ENCODE measurements around the gene NDUFAF4.

Gene NDUFAF4
- total RNA-seq: 7.8 to 20.1 (median 12.4) reads per million in 4 donors

DNA sequence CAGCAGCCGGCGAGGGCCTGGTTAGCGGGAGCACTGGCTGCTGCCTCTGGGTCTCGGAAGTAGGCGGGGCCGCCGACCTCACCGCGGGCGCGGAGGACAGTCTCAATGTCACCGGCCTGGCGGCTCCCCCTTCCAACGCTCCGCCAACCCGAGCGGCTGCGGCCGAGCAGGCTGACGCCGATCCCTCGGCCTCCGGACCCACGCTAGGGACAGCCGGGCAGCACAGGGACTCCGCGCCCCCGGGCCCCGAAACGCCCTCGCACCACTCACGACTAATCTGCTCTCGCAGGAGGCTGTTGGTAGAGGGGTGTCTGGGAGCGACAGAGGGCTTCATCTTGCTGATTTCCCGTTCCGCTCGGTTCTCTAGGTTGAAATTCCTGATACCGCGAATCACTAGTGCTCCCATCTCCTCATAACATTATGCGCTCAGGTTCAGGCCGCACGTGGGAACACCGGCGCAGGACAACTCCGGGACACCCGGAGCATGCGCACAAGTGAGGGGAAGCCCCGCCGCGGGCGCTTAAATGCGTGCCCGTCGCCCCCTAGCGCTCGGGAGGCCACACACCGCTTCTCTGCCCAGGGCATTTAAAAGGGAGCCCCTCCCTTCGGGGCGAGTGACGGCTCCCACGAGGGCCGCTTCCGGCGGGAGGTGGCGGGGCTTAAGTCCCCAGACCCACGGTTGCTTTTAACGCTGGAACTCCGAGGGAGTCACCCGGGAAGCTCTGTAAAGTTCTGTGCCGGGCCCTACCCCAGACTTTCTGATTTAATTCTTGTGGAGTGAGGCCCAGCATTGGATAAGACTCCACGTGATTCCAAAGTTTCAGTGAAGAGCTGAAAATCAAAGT, at the start of gene NDUFAF4:
Gene NDUFAF4 (minus strand): TSS at position 496 of the 845 bp plus-strand sequence. CDS start 90 bp downstream, at position 406.
- DNase-seq: peak; percentile 92 to 94 (median 93)

DNA sequence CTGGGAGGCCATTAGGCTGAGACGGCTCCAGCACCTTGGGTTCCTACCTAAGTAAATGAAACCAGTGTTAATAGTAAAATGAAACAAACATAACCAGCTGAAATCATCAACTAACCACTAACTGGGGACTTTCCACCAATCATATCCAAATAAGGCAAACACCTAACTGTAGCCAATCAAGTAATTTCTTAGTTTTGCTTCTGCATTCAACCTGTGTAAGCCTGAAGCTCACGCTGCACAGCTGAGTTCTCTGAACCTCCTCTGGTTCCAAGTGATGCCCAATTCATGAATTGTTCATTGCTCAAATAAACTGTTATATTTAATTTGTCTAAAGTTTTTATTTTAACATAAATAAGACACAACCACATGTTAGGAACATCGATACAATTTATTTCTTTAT, 49.4 kb upstream of the NDUFAF4 start:
- peak in 1 of 5 donors; percentile 72 for DNase-seq

DNA sequence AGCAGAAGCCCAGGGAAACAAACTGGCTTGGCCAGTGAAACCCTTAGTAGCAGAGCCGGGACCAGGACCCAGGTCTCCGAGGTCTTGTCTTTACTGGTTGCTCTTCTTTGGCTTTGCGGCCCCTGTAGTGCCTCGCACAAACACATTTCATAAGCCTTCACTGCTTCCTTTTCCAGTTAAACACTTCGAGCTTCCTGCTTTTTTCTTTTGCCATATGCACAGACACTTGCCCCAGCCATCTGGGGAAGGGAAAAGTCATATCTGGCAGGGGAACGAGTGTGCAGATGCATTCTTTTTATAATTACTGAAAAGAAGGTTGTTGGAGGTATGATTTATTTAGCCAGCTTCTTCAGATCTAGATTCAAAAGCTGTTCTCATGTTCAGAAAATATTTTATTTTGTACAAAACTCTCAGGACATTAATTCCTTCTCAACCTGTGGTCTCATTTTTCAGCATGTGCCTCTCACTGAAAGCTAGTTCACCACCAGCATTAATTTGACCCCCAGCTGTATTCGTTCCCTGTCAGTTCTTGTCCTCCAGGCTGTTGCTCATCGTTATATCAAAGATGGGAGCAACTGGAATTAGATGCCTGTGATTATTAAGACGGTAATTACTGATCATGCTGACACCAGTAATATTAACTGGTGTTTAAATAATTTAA, 46.0 kb upstream of the NDUFAF4 start:
- DNase-seq: no peak

DNA sequence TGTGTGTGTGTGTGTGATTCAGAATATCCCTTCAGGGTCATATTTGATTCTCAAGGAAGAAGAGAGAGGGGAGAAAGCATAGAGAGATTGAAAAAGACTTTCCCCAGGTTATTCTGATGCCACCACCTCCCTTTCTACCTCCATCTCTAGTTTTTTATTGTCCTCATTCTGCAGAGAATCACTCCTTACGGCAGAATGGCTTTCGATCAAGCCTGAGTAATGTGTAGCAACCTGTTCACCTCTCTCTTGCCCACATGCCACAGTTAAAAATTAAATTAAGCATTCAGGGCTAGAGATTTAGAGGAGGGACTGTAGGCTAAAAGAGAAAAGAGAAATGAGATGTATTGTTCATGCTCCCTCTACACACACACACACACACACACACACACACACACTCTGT, 45.0 kb upstream of the NDUFAF4 start:
- DNase-seq: no peak

DNA sequence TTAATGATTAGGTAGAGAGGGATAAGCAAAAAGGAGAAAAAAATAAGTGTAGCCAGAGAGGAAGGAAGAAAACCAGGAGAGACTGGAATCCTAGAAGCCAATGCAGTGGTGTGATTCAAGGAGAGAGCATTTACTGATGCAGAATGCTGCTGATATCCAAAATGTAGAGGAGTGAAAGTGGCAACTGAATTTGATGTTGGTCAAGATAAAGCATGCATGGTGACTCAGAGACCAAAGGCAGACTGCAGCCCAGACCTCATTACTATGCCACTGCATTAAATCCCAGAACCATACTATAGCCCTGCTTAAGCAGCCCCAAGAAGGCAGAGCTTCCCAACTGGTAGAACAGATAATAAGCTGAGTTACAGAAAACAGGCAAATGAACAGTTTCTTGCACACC, 42.6 kb upstream of the NDUFAF4 start:
- DNase-seq: no peak

DNA sequence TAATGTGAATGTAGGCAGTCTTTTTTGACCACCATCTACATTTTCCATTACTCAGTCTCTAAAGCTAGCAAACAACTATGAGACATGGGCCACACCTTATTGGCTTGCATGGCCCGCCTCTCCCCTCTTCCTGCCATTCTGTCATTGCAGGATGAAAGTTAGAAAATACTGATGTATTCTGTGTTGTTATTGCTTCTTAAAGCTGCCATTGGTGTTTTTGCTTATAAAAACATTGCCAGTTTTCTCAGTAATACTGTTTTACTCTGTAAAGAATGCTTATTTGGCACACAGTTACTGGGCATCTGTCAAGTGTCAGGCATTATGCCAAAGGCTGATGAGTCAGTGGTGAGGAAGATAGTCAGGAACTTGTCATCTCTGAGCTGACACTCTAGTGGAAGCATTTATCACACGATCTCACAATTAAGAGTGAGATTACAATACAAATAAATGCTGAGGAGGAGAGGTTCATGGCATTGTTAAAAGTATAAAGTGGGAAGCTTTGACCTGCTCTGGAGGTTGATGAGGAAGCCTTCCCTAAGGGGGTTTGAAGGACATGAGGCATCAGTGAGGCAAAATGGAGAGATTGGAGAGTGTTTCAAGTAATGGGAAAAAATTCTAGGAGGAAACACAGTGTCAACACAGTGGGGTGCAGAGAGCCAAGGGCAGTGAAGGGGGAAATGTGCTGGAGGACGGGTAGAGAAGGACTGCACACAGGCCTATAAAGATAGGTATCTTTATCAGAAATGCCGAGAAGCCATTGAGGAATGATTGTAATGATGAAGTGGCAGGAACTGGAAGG, 41.5 kb upstream of the NDUFAF4 start:
- DNase-seq: peak in 1 of 5 donors; percentile 14

DNA sequence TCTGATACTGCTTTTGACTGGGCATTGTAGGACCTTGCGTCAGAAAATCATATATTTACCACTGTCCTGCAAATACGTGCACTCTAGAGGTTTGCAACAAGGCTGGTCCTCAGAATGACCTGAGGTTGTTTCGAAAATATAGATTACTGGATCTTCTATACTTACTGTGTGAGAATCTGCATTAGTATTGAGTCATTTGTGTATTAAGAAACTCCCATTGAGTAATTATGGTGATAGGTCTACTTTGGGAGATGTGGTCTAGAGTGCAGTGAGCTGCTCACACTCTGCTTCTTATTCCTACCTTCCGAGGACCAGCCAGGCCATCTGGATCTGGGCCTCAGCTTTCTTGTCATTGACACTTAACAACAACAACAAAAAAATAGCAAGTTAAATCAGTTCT, 36.4 kb upstream of the NDUFAF4 start:
- DNase-seq: no peak

DNA sequence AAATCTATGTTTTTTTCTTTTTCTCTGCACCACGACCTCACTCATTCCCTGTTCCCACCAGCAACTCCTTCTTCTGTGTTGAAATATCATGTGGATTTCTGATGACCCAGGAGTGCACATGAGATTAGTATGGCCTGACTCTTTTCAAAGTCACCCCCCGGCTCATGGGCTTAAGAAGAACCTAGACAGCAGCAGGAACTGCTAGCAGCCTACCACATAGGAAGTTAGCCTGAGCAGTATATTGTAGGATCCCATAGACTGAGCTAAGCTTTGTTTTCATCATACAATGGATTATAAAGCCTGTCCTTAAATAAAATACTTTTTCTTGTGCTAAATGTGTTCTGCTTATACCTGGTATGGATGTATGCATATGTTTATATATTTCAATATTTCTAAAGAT, 33.5 kb upstream of the NDUFAF4 start:
- no peak for DNase-seq

DNA sequence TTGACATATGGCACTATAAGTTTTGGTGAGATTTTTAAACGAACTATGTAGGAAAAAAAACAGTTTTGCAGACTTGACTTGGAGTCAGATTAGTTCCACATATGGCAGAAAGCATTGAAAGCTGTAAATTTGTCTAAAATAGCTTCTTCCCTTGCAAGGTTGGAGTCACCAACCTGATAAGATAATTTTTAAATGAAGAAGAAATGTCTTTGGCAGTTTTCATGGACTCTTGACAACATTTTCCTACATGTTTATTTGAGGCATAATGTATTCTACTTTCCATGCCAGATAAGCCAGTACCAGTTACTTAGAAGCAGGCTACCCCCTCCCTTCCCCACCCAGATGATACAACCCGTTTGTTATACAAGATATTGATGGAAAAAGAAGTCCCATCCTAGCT, 32.0 kb upstream of the NDUFAF4 start:
- DNase-seq: no peak

DNA sequence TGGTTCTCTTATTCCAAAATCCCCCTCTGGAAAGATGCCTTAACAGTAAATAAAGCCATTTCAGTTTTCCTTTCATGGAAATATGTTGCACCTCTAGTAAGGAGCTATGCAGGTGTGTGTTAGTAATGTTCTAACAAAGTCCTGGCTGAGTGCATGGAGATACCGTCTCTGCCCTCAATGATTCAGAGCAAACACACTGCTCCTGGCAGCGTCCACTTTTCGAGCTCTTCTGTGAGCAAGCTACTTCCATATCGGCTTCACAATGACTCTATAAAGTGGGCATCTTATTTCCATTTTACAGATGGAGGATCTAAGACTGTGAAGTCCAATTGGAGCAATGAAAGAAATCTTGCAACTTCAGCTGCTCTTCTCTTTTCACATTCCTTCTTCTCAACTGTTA, 30.0 kb upstream of the NDUFAF4 start:
- no peak for DNase-seq

DNA sequence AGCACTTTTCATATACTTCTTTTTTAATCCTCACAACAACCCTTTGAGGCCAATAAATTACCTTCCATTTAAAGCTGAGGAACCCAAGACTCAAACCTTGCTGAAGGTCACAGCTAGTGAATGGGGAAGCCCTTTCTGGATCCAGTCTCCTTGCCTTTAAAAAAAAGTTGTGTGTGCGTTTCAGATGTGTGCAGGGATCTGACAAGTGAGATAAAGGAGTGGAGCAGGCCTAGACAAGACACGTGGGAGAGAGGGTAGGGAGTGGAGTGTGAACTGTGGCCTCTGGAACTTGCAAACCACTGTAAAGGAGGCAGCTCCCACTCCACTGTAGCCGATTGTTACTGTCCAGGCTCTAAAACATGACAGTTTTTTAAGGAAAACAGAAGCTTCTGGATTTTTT, 28.7 kb upstream of the NDUFAF4 start:
- DNase-seq: no peak

DNA sequence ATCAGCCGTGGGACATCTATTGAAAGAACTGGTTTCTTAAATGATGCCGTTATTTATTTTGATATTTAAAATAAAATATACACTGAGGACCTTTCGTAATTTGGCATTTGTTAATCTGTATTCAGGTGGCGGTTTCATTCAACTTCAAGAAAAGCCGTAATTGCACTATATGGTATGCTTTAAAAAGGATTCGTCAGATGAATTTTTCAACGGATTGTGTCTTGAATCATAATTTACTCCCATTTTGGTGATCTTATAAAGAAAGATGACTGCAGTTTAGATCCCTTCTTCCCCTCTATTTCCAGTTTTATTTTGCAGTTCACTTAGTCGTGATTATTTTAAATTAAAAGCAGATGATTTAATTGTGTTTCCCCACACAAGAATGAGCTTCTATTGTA, 27.6 kb upstream of the NDUFAF4 start:
- no peak for DNase-seq

DNA sequence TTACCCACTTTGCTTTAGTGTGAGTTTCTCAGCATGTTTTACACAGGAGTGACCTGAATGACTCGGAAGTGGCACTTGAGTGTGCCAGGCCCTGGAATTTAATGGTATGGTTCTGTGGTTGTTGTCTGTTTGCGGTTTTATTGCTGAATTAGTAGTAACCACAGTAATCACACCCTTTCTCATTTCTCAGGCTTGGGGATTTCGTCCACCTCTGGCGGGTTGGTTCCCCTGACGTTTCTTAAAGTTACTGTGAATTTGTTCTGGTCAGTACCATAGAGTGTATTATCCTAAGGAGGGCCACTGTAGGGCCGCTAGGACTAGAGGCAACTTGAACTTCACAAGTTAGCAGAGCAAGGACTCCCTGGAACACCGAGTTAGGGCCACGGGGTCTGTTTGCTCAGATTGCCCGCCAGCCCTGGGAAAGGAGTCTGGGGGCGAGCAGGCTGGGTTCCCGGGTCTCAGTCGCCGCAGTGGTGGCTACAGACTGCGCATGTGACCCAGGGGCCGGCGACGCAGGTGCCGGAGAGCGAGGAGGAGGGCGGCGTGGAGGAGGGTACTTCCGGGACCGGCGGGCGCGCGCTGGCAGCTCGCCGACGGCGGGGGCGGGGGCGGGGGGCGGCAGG, 26.3 kb upstream of the NDUFAF4 start:
- no peak for DNase-seq

DNA sequence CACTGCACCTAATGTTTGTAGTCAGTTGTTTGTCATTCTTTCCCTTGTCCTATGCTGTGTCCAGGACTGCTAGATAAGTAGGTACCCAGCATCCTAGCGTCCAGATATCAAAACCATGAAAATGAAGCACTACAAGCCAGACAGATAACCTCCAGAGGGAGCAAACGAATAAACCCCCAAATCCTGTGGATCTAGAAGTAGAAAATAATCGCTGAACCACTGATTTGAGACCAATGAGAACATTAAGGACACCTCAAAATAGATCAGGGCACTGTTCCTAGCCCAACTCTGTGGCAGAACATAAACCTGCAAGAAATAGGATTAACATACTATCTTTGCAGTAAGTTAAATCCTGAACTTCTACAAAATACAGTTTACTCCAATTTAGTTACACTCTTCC, 25.7 kb upstream of the NDUFAF4 start:
- DNase-seq: no peak

DNA sequence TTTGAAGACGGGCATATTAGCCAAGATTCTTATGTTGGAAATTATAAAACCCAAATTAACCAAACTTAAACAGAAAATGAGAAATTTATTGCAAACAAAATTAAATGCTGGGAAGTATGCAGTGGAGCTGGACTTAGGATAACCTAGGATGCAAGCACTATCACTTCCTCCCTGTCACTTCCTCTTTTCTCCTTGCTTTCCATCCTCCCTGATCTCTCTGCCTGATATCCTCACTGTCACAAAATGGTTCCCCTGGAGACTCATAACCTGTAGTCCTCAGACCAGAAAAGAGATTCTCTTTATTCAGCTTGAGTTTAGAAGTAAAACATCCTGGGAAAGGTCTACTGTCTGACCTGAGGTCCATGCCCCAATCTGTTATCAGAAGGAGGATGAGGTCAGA, 19.4 kb upstream of the NDUFAF4 start:
- DNase-seq: no peak

DNA sequence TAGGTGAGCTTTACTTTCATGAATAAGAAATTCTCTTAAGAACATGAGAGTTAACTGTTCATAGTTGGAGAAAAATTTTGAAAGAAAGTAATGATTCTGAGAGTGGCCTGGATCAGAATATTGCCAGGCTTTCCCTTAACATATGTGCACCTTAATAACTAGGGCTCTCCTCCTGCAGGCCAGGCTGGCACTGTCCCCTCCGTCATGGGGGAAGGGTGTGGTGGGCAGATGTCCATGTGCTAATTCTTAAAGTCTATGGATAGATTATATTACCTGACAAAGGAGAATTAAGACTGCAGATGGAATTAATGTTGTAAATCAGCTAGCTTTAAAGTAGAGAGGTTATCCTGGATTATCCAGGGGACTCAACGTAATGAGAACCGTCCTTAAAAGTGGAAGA, 15.9 kb upstream of the NDUFAF4 start:
- no peak for DNase-seq

DNA sequence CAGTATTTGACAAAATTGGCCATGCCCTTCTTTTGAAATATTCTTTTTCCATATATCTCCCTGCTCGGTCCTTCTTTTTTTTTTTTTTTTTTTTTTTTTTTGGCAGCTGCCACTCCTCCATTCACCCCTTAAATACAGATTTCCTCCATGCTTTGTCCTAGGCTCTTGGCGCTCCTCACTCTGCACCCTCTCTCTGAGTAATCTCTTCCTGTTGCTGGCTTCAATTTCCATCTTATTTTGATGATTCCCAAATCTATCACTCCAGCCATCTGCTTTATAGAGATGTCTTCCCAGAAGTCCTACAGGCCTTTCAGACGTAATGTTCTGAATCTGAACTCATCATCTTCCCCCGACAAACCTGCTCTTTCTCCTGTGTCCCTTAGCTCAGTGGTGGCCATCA, 14.1 kb upstream of the NDUFAF4 start:
- no peak for DNase-seq

DNA sequence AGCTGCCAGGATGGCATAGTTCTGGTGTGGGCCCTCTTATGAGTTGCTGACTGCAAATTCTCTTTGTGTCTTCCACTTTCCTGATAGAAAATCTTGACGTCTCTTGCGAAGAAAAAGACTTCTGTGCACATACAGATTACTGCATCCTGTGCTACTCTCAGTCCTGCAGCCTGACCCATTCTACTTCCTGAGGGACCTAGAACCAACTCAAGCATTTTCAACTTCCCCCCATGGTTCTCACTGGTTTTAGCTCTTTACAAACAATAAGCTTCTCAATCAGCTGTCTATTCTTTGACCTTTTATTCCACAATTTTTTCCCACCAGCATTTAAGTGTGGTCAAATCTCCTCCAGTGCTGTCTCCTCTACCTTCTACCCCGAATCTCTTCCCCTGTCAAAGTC, 13.5 kb upstream of the NDUFAF4 start:
- peak in 1 of 5 donors; percentile 16 for DNase-seq

DNA sequence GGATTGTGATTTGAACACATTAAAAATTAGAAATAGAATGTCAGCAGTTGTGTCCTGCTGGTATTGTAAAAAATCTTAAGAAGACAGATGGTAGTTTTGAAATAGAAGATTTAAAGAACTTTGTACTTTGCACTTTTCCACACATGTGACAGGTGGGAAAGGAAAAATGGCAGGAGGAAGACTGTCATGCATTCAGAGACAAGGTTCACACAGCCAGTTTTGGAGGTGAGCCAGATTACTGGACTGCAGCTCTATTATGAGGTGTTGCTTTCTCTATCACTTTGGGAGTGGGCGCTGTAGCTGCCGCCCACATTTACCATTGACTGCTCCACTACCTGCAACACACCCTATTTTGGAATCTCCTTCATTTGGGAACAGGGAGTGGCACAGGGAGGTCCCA, 12.1 kb upstream of the NDUFAF4 start:
- no peak for DNase-seq

DNA sequence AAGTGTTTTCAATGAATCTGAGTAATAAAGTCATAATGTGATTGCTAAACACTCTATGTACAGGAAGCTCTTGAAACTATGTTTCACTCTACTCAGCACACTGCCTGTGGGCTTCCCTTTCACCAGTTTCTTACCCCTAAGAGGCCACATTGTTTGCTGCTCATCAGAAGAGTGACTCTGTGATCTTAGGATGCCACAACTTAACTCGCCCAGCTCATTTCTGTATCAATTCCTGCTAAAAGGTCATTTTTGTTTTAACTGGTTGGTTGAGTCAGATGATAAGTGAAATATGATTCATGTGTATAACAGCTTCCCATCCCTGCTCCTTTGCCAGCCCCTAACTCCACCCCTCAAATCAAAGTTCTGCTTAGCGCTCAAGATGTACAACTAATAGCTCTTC, 9.8 kb upstream of the NDUFAF4 start:
- peak in 1 of 5 donors; percentile 87 for DNase-seq

DNA sequence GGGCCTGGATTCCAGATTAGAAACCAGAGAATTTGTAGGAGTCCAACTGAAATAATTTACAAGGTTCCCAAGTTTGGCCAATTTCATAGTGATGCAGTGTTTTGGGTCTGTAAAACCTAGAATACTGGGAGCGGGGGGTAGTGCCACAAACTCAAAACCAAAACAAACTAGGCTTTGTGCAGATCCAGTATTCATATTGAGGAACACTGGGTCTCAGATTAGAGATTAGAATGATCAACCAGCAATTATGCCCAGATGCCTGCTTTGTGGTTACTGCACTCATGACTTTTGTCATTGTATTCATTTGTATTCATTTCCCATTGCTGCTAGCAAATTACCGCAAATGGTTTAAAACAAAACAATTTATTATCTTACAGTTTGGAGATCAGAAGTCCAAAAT, 3.2 kb upstream of the NDUFAF4 start:
- no peak for DNase-seq

DNA sequence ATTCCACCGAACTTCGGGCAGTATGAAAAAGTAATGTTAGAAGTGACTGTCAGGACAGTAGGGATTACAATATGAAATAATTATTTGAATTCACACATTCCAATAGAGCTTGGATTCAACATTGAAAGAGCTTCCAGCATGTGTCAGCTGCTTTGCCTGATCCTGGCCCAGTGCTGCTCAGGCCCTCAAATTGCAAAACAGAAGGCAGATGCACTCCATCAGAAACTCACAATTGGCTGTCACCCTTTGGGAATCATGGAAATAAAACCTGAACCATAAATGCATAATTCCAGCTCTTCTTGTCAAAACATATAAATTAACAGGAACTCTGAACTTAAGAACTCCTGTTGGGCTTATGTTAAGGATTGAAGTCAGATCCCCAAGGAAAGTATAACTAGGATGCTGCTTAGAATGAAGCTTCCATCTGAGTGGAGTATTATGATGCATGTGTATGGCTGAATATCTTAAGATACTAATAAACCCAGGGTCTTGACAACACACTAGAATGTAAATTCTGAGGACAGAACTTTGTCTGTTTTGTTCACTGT, 1.8 kb upstream of the NDUFAF4 start:
- no peak for DNase-seq

DNA sequence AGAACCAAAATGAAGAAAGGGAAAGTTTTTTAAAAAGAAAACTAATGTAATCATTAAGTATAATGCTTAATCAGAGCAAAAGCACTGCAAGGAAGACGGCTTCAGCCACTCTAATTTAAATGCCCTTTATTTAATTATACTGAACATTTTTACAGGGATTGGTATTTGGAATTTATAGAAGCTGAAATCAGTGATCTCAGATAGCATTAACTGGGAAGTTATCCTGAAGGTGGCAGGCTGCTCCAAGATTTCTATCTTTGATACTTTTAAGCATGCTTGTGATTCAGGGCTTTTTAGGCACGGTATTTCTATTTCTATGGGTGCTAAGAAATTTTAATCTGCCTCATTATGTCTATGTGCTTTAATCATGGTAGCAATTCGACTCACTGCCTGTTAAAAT, 1.3 kb upstream of the NDUFAF4 start:
- no peak for DNase-seq
